Gastroesophageal sphincter (tissue), 4 donors: ENCODE measurements around the gene DDT. TPM values are rescaled to one million over a fixed set of nuclear protein-coding genes. Genes with fewer than 3 reads are reported as not detected.
"Not testable (repeated sequence)": the region's sequence is repeated elsewhere in the genome, so short reads cannot be mapped to it uniquely, and the experiment has no call there.

Experiments
- ATAC-seq: fragments of 150-250 bp; one replicate; pipeline ENCODE4 v1.9.1; 2016; ENCODE audit warnings: mild to moderate bottlenecking, moderate library complexity
- H3K27ac ChIP-seq, 4 donors: fragments of 200-600 bp; sonication (generic) in 3 of 4; 1 replicate in 3 of 4; 2 replicates in 1 of 4; pipeline ENCODE4 v1.5.1; 2016 to 2019
- H3K27me3 ChIP-seq: fragments of 200-600 bp; sonication (generic); one replicate; pipeline ENCODE4 v1.5.1; 2019
- H3K36me3 ChIP-seq, 2 donors: fragments of 200-600 bp; sonication (generic); one replicate each; pipeline ENCODE4 v1.5.1; 2019; ENCODE audit warnings: control low read depth in 1 of 2
- H3K4me1 ChIP-seq, 3 donors: fragments of 200-600 bp; sonication (generic); 1 replicate in 2 of 3; 2 replicates in 1 of 3; pipeline ENCODE4 v1.5.1; 2016 to 2019; ENCODE audit warnings: control low read depth in 2 of 3
- H3K4me3 ChIP-seq, 2 donors: fragments of 200-600 bp; sonication (generic); one replicate each; pipeline ENCODE4 v1.5.1; 2019; ENCODE audit warnings: mild to moderate bottlenecking in 1 of 2, moderate library complexity in 1 of 2
- H3K9me3 ChIP-seq, 3 donors: fragments of 200-600 bp; sonication (generic); one replicate each; pipeline ENCODE4 v1.5.1; 2017 to 2019; ENCODE audit warnings: control low read depth in 2 of 3
- CTCF ChIP-seq, 4 experiments: fragments of 200-600 bp in 2 of 4; fragments of 450-650 bp in 2 of 4; sonication (generic) in 1 of 4; IDR thresholded peaks; one replicate each; pipeline ENCODE4 v1.5.1; 2017 to 2019; ENCODE audit warnings: antibody characterized with exemption in 4 of 4, mild to moderate bottlenecking in 2 of 4, moderate library complexity in 2 of 4
- EP300 ChIP-seq: sonication (generic); formaldehyde crosslinking; IDR thresholded peaks from one replicate; pipeline ENCODE4 v1.6.1; 2017; ENCODE audit warnings: antibody characterized with exemption, mild to moderate bottlenecking
- POLR2A ChIP-seq, 2 donors: fragments of 450-650 bp; IDR thresholded peaks; one replicate each; pipeline ENCODE4 v1.6.1; 2017; ENCODE audit warnings: antibody characterized with exemption in 2 of 2, mild to moderate bottlenecking in 2 of 2, moderate library complexity in 1 of 2
- POLR2AphosphoS5 ChIP-seq: sonication (generic); formaldehyde crosslinking; IDR thresholded peaks from one replicate; pipeline ENCODE4 v1.6.1; 2017; ENCODE audit warnings: antibody characterized with exemption
- WGBS, 2 donors: methylation state at CpG; one replicate each; pipeline ENCODE4 v1.1.5; 2018; ENCODE audit warnings: low coverage in 1 of 2; 5-methylcytosine and 5-hydroxymethylcytosine counted together
- total RNA-seq, 4 donors: library from RNA; depleted of rRNA; stranded (reverse); fragments of >200 nt; gene quantifications; one replicate each; pipeline ENCODE4 v1.1.0, GENCODE V29; 2016

Gene DDT
- total RNA-seq, 4 donors from 2014 or later = 100 to 136 (median 123) TPM

- H3K4me3 ChIP-seq = no peak overlapping the region
- no peaks in the 10 kb centered on the region for H3K9me3 ChIP-seq
- TF ChIP-seq CTCF (IDR thresholded peaks at IDR 0.05) (no peak), POLR2AphosphoS5 (no peak), POLR2A (IDR thresholded peaks at IDR 0.05) (no peak), EP300 (no peak)
- peaks cover 0 to 30% of the 10 kb centered on the region in 2 donors for H3K36me3 ChIP-seq
- 70 to 79% methylated on average over 5 of the region's 5 CpGs for WGBS, 2 donors
- no peaks in the 10 kb centered on the region for H3K27me3 ChIP-seq
- no peak overlapping the region for H3K27ac ChIP-seq
- H3K4me1 ChIP-seq = peaks cover 0 to 24% (median 0%) of the 10 kb centered on the region in 3 donors
- ATAC-seq = no peak
Measured at GRCh38 chr22:23970201-23970641, 4.0 kb downstream of the DDT start.

- 60% methylated on average over 1 of the region's 3 CpGs; no CpG with 5 or more reads in 1 of the 2 donors for WGBS, 2 donors
- ATAC-seq = no peak
- Histone ChIP-seq H3K4me3 (no peak overlapping the region), H3K9me3 (no peaks in the 10 kb centered on the region), H3K4me1 (peaks cover 0 to 24% (median 0%) of the 10 kb centered on the region in 3 donors), H3K27ac (no peak overlapping the region), H3K27me3 (no peaks in the 10 kb centered on the region), H3K36me3 (peaks cover 0 to 30% of the 10 kb centered on the region in 2 donors)
- TF ChIP-seq CTCF (IDR thresholded peaks at IDR 0.05) = no peak
- no peak for TF ChIP-seq POLR2AphosphoS5
- no peak for TF ChIP-seq EP300
- no peak for TF ChIP-seq POLR2A (IDR thresholded peaks at IDR 0.05)
Measured at GRCh38 chr22:23969071-23969470, 5.2 kb downstream of the DDT start.

GRCh38 chr22:23966568-23966967, 7.7 kb downstream of the DDT start, which contains the start of gene DDTL:
Gene DDTL, plus strand, starts transcription at chr22:23966888. Its CDS starts 27 bp downstream, at chr22:23966915.
- H3K27ac ChIP-seq, H3K27me3 ChIP-seq, H3K9me3 ChIP-seq, H3K4me3 ChIP-seq: not testable (repeated sequence)
- peak; percentile 100 for ATAC-seq
- Histone ChIP-seq H3K36me3 (peaks cover 0 to 26% of the 10 kb centered on the region in 2 donors), H3K4me1 (peaks cover 0 to 20% (median 0%) of the 10 kb centered on the region in 3 donors)
- no CpG with 5 or more reads among the region's 30 CpGs for WGBS, 2 donors

GRCh38 chr22:23966094-23966493, 8.1 kb downstream of the DDT start:
- Histone ChIP-seq H3K4me1 (peaks cover 0 to 15% (median 0%) of the 10 kb centered on the region in 3 donors), H3K36me3 (peaks cover 0 to 21% of the 10 kb centered on the region in 2 donors)
- H3K27ac ChIP-seq, ATAC-seq, H3K4me3 ChIP-seq, H3K9me3 ChIP-seq, H3K27me3 ChIP-seq: not testable (repeated sequence)
- WGBS, 2 donors = no CpG with 5 or more reads among the region's 18 CpGs

GRCh38 chr22:23961084-23961771, 13.0 kb downstream of the DDT start, which contains the start of gene GSTT2B:
Gene GSTT2B, minus strand, starts transcription at chr22:23961195. Its CDS starts 64 bp downstream, at chr22:23961131.
- not testable (repeated sequence) for H3K27me3 ChIP-seq, H3K36me3 ChIP-seq, H3K9me3 ChIP-seq
- Histone ChIP-seq H3K27ac (peak within 1 kb of the TSS in 1 of 4 donors; percentile 54), H3K4me3 (peak within 1 kb of the TSS in 1 of 2 donors; percentile 40), H3K4me1 (peaks cover 0 to 11% (median 0%) of the 10 kb centered on the region in 3 donors)
- peak; percentile 95 for ATAC-seq
- no CpG with 5 or more reads among the region's 43 CpGs for WGBS, 2 donors

- H3K36me3 ChIP-seq, H3K27ac ChIP-seq, H3K9me3 ChIP-seq, H3K4me3 ChIP-seq, H3K27me3 ChIP-seq: not testable (repeated sequence)
- WGBS, 2 donors = 16 to 24% methylated on average over 5 to 9 of the region's 12 CpGs
- peaks cover 0 to 12% (median 0%) of the 10 kb centered on the region in 3 donors for H3K4me1 ChIP-seq
- ATAC-seq = peak; percentile 66
- TF ChIP-seq POLR2AphosphoS5 (peak; percentile 70), CTCF (IDR thresholded peaks at IDR 0.05) (peak; percentile 57 to 95 (median 86))
Measured at GRCh38 chr22:23956301-23956900, 17.8 kb downstream of the DDT start.

- not testable (repeated sequence) for H3K36me3 ChIP-seq, ATAC-seq, H3K27ac ChIP-seq, H3K4me3 ChIP-seq, H3K27me3 ChIP-seq, H3K9me3 ChIP-seq
- H3K4me1 ChIP-seq = peaks cover 0 to 12% (median 0%) of the 10 kb centered on the region in 3 donors
- WGBS, 2 donors = 71 to 83% methylated on average over 1 to 5 of the region's 8 CpGs
Measured at GRCh38 chr22:23955886-23956285, 18.4 kb downstream of the DDT start.

GRCh38 chr22:23954991-23955305, 19.3 kb downstream of the DDT start:
- H3K4me3 ChIP-seq, ATAC-seq, H3K36me3 ChIP-seq, H3K9me3 ChIP-seq, H3K27me3 ChIP-seq, H3K4me1 ChIP-seq, H3K27ac ChIP-seq: not testable (repeated sequence)
- WGBS, 2 donors = 71 to 80% methylated on average over 2 to 5 of the region's 6 CpGs

GRCh38 chr22:23954193-23954990, 19.8 kb downstream of the DDT start:
- H3K27me3 ChIP-seq, H3K27ac ChIP-seq, H3K9me3 ChIP-seq, H3K36me3 ChIP-seq, ATAC-seq, H3K4me3 ChIP-seq, H3K4me1 ChIP-seq: not testable (repeated sequence)
- WGBS, 2 donors = 47 to 58% methylated on average over 3 to 7 of the region's 8 CpGs
